Ascending aorta (tissue), 2 donors: Measurements from ENCODE around the gene PCDHGA1. TPM values are rescaled to one million over a fixed set of nuclear protein-coding genes. Genes with fewer than 3 reads are reported as not detected.
"Not testable (repeated sequence)": the region's sequence is repeated elsewhere in the genome, so short reads cannot be mapped to it uniquely, and the experiment has no call there.

Source experiments
- DNase-seq, 2 donors: peaks; one replicate each; pipeline ENCODE4 v3.0.0-alpha.2; 2019; ENCODE audit warnings: low spot score in 2 of 2
- H3K27ac ChIP-seq, 2 donors: fragments of 200-600 bp; sonication (generic); one replicate each; pipeline ENCODE4 v1.5.1; 2016 to 2017; ENCODE audit warnings: mild to moderate bottlenecking in 1 of 2
- H3K27me3 ChIP-seq: fragments of 200-600 bp; sonication (generic); one replicate; pipeline ENCODE4 v1.5.1; 2017
- H3K36me3 ChIP-seq, 2 donors: fragments of 200-600 bp; sonication (generic); one replicate each; pipeline ENCODE4 v1.5.1; 2016
- H3K4me1 ChIP-seq, 2 donors: fragments of 200-600 bp; sonication (generic); one replicate each; pipeline ENCODE4 v1.5.1; 2016 to 2017; ENCODE audit warnings: mild to moderate bottlenecking in 1 of 2
- H3K4me3 ChIP-seq, 2 donors: fragments of 200-600 bp; sonication (generic); one replicate each; pipeline ENCODE4 v1.5.1; 2016 to 2017; ENCODE audit warnings: mild to moderate bottlenecking in 1 of 2
- H3K9me3 ChIP-seq, 2 donors: fragments of 200-600 bp; sonication (generic); one replicate each; pipeline ENCODE4 v1.5.1; 2016
- intact Hi-C: fragments of 100-400 bp; cut with DNase I; formaldehyde crosslinking; loops from one replicate; pipeline ENCODE4 v1.15.1; 2023
- total RNA-seq: library from RNA; depleted of rRNA; stranded (reverse); fragments of >200 nt; gene quantifications from one replicate; pipeline ENCODE4 v1.1.0, GENCODE V29; 2016
- TF ChIP-seq, protein P1 (sequence below), 3 experiments: fragments of 200-600 bp in 2 of 3; fragments of 450-650 bp in 1 of 3; sonication (generic) in 2 of 3; IDR thresholded peaks; one replicate each; pipeline ENCODE4 v1.5.1; 2016 to 2019; ENCODE audit warnings: antibody characterized with exemption in 3 of 3, mild to moderate bottlenecking in 1 of 3, moderate library complexity in 1 of 3

PCDHGA1 gene
- total RNA-seq, 1 donor from 2014 or later: not detected

GRCh38 chr5:141383345-141383744 lies 53.0 kb downstream of the PCDHGA1 start:
- Histone ChIP-seq H3K4me3 (no peak overlapping the region), H3K27ac (no peak overlapping the region), H3K9me3 (peaks cover 81 to 96% of the 10 kb centered on the region in 2 donors), H3K36me3 (peaks cover 0 to 6% of the 10 kb centered on the region in 2 donors), H3K27me3 (no peaks in the 10 kb centered on the region), H3K4me1 (no peaks in the 10 kb centered on the region)
- TF ChIP-seq, protein P1, sequence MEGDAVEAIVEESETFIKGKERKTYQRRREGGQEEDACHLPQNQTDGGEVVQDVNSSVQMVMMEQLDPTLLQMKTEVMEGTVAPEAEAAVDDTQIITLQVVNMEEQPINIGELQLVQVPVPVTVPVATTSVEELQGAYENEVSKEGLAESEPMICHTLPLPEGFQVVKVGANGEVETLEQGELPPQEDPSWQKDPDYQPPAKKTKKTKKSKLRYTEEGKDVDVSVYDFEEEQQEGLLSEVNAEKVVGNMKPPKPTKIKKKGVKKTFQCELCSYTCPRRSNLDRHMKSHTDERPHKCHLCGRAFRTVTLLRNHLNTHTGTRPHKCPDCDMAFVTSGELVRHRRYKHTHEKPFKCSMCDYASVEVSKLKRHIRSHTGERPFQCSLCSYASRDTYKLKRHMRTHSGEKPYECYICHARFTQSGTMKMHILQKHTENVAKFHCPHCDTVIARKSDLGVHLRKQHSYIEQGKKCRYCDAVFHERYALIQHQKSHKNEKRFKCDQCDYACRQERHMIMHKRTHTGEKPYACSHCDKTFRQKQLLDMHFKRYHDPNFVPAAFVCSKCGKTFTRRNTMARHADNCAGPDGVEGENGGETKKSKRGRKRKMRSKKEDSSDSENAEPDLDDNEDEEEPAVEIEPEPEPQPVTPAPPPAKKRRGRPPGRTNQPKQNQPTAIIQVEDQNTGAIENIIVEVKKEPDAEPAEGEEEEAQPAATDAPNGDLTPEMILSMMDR (IDR thresholded peaks at IDR 0.05): no peak
- intact Hi-C loops: no loop called here
- no peak for DNase-seq

- H3K9me3 ChIP-seq: peaks cover 86 to 96% of the 10 kb centered on the region in 2 donors
- no peak overlapping the region for H3K4me3 ChIP-seq
- H3K27ac ChIP-seq: no peak overlapping the region
- intact Hi-C loops: no loop called here
- no peaks in the 10 kb centered on the region for H3K4me1 ChIP-seq
- TF ChIP-seq, protein P1 (IDR thresholded peaks at IDR 0.05): no peak
- H3K27me3 ChIP-seq: no peaks in the 10 kb centered on the region
- DNase-seq: no peak
- H3K36me3 ChIP-seq: peaks cover 0 to 6% of the 10 kb centered on the region in 2 donors
These were observed 54.4 kb downstream of the PCDHGA1 start for GRCh38 chr5:141384471-141385267.

DNA sequence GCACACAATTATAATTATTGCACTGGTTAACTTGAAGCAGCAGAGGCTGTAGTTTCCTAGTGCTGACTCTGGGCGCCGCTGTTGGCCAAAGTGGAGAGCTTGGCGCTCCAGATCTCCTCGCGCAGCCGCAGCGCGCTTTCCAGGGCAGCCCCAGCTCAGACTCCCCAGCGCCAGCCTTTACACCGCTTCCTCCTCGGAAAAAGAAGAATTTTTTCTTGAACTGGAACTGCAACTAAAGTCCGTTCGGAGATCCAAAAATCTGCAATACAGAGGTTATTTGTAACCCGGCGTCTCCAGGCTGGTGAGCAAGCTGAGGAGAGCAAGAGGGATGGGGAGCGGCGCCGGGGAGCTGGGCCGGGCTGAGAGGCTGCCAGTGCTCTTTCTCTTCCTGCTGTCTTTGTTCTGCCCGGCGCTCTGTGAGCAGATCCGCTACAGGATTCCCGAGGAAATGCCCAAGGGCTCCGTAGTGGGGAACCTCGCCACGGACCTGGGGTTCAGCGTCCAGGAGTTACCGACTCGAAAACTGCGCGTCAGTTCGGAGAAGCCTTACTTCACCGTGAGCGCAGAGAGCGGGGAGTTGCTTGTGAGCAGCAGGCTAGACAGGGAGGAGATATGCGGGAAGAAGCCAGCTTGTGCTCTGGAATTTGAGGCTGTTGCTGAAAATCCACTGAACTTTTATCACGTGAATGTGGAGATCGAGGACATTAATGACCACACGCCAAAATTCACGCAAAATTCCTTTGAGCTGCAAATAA lies 57.4 kb downstream of the PCDHGA1 start, which contains the start of gene PCDHGB4:
Gene PCDHGB4 (plus strand): TSS at position 142 of the 755 bp plus-strand sequence. CDS start 187 bp downstream, at position 329.
- H3K4me1 ChIP-seq, H3K36me3 ChIP-seq, DNase-seq, H3K27me3 ChIP-seq, intact Hi-C loops, H3K27ac ChIP-seq: not testable (repeated sequence)
- TF ChIP-seq, protein P1 (IDR thresholded peaks at IDR 0.05): peak in 2 of 3 experiments; percentile 14 to 15
- H3K4me3 ChIP-seq: peak within 1 kb of the TSS in 1 of 2 donors; percentile 23
- peaks cover 82 to 97% of the 10 kb centered on the region in 2 donors for H3K9me3 ChIP-seq

DNA sequence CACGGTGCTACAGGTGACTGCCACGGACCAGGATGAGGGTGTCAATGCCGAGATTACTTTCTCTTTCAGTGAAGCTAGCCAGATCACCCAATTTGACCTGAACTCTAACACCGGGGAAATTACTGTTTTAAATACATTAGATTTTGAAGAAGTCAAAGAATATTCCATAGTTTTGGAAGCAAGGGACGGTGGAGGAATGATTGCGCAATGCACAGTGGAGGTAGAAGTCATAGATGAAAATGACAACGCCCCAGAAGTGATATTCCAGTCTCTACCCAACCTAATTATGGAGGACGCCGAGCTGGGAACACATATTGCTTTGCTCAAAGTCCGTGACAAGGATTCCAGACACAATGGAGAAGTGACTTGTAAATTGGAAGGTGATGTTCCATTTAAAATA lies 58.3 kb downstream of the PCDHGA1 start:
- no peaks in the 10 kb centered on the region for H3K27me3 ChIP-seq
- peaks cover 0 to 9% of the 10 kb centered on the region in 2 donors for H3K36me3 ChIP-seq
- no peaks in the 10 kb centered on the region for H3K4me1 ChIP-seq
- peak overlapping the region in 1 of 2 donors; percentile 23 for H3K4me3 ChIP-seq
- TF ChIP-seq, protein P1 (IDR thresholded peaks at IDR 0.05): no peak
- DNase-seq: no peak
- intact Hi-C loops: no loop called here
- H3K27ac ChIP-seq: no peak overlapping the region
- peaks cover 83 to 97% of the 10 kb centered on the region in 2 donors for H3K9me3 ChIP-seq

GRCh38 chr5:141389153-141390042 lies 59.1 kb downstream of the PCDHGA1 start:
- H3K4me1 ChIP-seq: no peaks in the 10 kb centered on the region
- intact Hi-C loops: no loop called here
- H3K9me3 ChIP-seq: peaks cover 83 to 97% of the 10 kb centered on the region in 2 donors
- no peaks in the 10 kb centered on the region for H3K27me3 ChIP-seq
- H3K36me3 ChIP-seq: peaks cover 0 to 9% of the 10 kb centered on the region in 2 donors
- DNase-seq: no peak
- TF ChIP-seq, protein P1 (IDR thresholded peaks at IDR 0.05): no peak
- H3K4me3 ChIP-seq: no peak overlapping the region
- no peak overlapping the region for H3K27ac ChIP-seq
